Measurements from ENCODE around the gene GADL1. TPM values are rescaled to one million over a fixed set of nuclear protein-coding genes. Genes with fewer than 3 reads are reported as not detected.

The GADL1 gene
- total and polyA plus RNA-seq, 3 donors from 2014 or later: 0.08 to 0.30 TPM; not detected in 1

DNA sequence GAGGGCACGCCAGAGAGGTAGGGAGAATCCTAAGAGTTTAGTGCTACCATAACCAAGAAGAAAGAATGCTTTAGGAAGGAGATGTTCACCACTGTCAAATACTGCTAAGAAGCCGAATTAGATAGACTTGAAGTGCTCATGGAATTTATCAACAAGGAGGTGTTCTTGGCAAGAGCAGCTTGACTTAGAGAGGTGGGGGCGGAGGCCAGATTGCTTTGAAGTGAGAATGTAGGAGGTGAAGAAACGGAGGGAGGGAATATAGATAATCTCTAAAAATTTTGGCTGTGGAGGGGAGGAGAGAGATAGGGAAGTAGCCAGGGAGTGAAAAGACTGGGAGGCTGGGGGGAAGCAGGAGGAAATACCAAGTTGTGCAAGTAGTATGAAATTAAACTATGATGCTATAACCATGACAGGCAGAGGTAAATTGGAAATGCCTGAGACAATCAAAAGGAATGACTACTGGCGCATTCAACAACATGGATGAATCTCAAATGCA lies 35.5 kb downstream of the GADL1 start:
- Histone ChIP-seq H3K36me3 (ENCODE audit: low read depth, missing control alignments) (no peaks in the 10 kb centered on the region), H3K27ac (no peak overlapping the region), H3K27me3 (no peaks in the 10 kb centered on the region), H3K4me1 (no peaks in the 10 kb centered on the region), H3K9me3 (no peaks in the 10 kb centered on the region), H3K4me3 (no peak overlapping the region)
- no peak for DNase-seq
- no peak for TF ChIP-seq POLR2A (IDR thresholded peaks at IDR 0.05)
- TF ChIP-seq, protein P1, sequence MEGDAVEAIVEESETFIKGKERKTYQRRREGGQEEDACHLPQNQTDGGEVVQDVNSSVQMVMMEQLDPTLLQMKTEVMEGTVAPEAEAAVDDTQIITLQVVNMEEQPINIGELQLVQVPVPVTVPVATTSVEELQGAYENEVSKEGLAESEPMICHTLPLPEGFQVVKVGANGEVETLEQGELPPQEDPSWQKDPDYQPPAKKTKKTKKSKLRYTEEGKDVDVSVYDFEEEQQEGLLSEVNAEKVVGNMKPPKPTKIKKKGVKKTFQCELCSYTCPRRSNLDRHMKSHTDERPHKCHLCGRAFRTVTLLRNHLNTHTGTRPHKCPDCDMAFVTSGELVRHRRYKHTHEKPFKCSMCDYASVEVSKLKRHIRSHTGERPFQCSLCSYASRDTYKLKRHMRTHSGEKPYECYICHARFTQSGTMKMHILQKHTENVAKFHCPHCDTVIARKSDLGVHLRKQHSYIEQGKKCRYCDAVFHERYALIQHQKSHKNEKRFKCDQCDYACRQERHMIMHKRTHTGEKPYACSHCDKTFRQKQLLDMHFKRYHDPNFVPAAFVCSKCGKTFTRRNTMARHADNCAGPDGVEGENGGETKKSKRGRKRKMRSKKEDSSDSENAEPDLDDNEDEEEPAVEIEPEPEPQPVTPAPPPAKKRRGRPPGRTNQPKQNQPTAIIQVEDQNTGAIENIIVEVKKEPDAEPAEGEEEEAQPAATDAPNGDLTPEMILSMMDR (IDR thresholded peaks at IDR 0.05): no peak
- intact Hi-C loops (cut with DNase I; ENCODE audit: low total_unique reads): no loop called here
- whole genome bisulfite sequencing, 2 donors: 71 to 74% methylated on average over 5 of the region's 5 CpGs

DNA sequence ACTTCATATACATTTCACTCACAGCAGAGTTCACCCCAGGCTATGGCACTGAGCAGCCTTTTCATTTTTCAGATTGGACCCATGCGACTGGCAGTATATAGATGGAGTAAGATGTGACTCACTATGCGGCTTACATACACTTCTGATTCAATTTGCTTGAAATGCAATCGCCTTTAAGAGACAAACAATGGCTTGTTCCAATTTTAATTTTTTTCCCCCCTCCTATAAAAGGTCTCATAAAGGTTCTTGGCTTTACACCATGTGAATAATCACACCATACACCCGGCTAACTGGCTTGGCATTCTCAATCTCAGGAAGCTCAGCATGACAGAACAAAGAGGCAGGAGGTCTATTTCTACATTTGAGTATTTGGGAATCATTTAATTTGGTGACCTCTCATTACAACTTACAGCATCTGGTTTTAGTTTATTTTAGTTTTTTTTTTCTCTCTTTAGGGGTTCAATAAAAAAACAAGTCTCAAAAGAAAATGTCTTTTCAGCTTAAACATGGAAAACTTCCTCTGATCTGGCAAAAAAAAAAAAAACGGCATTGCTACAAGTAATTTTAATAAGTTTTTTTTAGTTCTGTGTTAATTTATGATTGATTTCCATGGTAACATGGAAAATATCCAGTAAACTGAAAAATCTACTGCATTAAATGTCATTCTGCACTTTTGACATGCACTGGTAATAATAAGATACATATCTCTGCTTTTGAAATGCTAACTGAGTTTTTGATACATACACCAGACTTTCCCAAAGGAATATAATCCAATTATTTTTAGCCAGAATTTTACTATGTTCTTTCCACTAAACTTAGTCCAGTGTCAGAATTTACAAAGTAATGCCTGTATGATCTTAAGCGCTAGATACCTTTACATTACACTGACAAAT lies 38.8 kb downstream of the GADL1 start:
- 82 to 85% methylated on average over 6 of the region's 6 CpGs for WGBS, 2 donors
- H3K9me3 ChIP-seq: no peaks in the 10 kb centered on the region
- no peak overlapping the region for H3K4me3 ChIP-seq
- no peaks in the 10 kb centered on the region for H3K27me3 ChIP-seq
- intact Hi-C loops (cut with DNase I; ENCODE audit: low total_unique reads): no loop called here
- H3K27ac ChIP-seq: no peak overlapping the region
- no peaks in the 10 kb centered on the region for H3K4me1 ChIP-seq
- DNase-seq: no peak
- TF ChIP-seq, protein P1 (IDR thresholded peaks at IDR 0.05): no peak
- no peak for TF ChIP-seq POLR2A (IDR thresholded peaks at IDR 0.05)
- no peaks in the 10 kb centered on the region for H3K36me3 ChIP-seq (ENCODE audit: low read depth, missing control alignments)

DNA sequence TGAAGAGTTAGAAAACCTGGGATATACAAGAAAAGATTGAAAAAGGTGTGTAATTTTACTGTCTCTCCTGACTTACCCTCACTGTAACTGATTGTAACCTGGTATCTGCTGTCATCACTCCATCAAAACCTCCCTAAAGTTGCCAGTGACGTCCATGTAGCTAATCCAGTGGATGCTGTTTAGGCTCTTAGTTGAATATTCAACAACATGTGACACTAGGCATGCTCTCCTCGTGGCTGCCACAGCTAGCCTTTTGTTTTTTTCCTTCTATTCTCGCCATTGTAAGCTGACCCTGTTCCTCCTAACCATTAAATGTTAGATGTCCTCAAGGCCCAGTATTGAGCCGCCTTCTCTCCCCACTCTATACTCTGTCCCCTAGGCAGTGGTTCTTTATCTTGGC lies 41.6 kb downstream of the GADL1 start:
- no peaks in the 10 kb centered on the region for H3K27me3 ChIP-seq
- TF ChIP-seq, protein P1 (IDR thresholded peaks at IDR 0.05): no peak
- no peak for TF ChIP-seq POLR2A (IDR thresholded peaks at IDR 0.05)
- no peak overlapping the region for H3K27ac ChIP-seq
- no peaks in the 10 kb centered on the region for H3K36me3 ChIP-seq (ENCODE audit: low read depth, missing control alignments)
- no peak for DNase-seq
- intact Hi-C loops (cut with DNase I; ENCODE audit: low total_unique reads): no loop called here
- WGBS, 2 donors: 86 to 90% methylated on average over 4 of the region's 4 CpGs
- H3K4me3 ChIP-seq: no peak overlapping the region
- H3K4me1 ChIP-seq: no peaks in the 10 kb centered on the region
- H3K9me3 ChIP-seq: no peaks in the 10 kb centered on the region

DNA sequence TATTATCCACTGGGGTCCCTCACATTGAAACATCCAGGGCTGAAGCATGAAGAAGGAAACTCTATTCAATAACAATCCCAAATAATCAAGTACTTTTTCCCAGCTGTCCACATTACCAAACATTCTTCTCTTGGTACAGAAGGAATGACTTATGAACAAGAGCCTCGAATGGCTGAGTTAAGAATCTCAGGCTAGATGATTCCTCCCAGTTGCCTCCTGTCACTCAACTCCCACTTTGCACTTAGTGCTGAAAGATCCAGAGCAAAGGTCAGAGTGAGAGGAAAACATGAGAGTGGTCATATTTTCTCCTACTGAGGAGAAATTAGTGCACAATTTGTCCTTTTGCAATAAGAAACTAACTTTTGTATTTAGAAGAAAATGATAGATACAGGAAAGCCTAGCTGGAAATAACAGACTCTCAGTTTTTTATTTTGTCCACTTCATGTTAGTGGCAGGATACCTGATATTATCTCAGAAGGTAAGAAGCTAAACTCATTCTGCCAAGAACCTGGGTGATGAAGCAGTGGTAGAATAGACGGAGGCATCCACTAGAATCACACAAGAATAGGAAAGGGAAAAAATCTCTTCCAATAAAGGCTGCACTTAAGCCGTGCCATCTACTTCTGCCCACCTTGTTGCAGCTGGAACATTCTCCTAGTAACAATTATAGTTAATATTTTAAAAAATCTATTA lies 46.2 kb downstream of the GADL1 start:
- TF ChIP-seq, protein P1 (IDR thresholded peaks at IDR 0.05): no peak
- no peak for TF ChIP-seq POLR2A (IDR thresholded peaks at IDR 0.05)
- Histone ChIP-seq H3K27ac (no peak overlapping the region), H3K36me3 (ENCODE audit: low read depth, missing control alignments) (no peaks in the 10 kb centered on the region), H3K4me3 (no peak overlapping the region), H3K9me3 (no peaks in the 10 kb centered on the region), H3K4me1 (no peaks in the 10 kb centered on the region), H3K27me3 (no peaks in the 10 kb centered on the region)
- DNase-seq: no peak
- 79 to 80% methylated on average over 3 of the region's 3 CpGs for WGBS, 2 donors
- intact Hi-C loops (cut with DNase I; ENCODE audit: low total_unique reads): no loop called here
